Hindlimb muscle (tissue), 1 donor: Measurements from ENCODE around the gene OR2A7. TPM values are rescaled to one million over a fixed set of nuclear protein-coding genes. Genes with fewer than 3 reads are reported as not detected.
"Not testable (repeated sequence)": the region's sequence is repeated elsewhere in the genome, so short reads cannot be mapped to it uniquely, and the experiment has no call there.

Experiments used
- DNase-seq: peaks from one replicate; pipeline ENCODE4 v3.0.0-alpha.2; 2013
- polyA plus RNA-seq: library from polyadenylated mRNA; unstranded; fragments of 120-200 nt; gene quantifications from one replicate; pipeline ENCODE4 v1.2.1, GENCODE V29; 2013; ENCODE audit not compliant: insufficient read length

The OR2A7 gene, protein sequence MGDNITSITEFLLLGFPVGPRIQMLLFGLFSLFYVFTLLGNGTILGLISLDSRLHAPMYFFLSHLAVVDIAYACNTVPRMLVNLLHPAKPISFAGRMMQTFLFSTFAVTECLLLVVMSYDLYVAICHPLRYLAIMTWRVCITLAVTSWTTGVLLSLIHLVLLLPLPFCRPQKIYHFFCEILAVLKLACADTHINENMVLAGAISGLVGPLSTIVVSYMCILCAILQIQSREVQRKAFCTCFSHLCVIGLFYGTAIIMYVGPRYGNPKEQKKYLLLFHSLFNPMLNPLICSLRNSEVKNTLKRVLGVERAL
- polyA plus RNA-seq, result 1.1 TPM

DNA sequence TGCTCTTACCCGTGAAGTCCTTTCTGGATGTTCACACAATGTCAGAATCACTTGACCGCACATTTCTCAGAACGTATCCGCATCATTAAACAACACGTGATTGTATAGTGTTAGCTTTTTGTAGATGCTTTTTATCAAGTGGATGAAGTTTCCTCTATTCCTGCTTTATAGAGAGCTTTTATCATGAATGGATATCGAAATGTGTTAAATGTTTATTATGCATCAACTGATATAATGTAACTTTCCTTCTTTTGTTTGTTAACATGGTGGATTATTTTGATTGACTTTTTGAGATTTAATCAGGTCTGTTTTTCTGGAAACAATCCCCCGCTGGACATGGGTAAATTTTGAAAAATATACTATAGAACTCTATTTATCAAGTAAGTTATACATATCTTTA is at the start of gene OR2A7:
Gene OR2A7 (minus strand): TSS at position 101 of the 400 bp plus-strand sequence. CDS start 5,164 bp downstream, outside the sequence.
- DNase-seq, result not testable (repeated sequence)

DNA sequence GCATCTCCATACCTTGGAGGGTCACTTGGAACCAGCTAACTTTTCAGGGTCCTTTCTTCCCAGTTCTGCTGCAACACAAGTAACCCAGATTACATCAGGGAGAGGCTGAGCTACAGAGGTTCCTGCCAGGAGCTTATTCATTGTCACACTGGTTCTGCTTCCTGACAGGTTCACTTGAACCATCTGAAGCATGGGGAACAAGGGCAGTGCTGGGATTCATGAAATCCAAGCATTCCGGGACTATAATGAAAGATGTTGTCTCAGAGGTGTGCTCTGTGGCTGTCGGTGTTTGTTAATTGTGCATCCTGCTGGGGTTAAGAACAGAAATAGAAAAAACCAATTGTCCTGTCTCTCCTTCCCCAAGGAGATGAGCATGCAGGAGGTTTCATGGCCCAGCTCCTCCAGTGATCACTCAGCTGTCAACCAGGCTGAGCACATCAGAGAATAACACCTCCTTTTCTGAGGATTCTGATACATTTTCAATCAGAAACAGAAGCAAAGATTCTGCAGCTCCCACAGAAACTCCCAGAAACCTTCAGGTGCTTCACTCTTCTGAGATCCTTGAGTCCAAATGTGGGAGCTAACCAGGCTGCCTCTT is 47.4 kb upstream of the OR2A7 start, which contains the start of gene OR2A1:
Gene OR2A1 (plus strand): TSS at position 548 of the 598 bp plus-strand sequence. CDS start 5,706 bp downstream, outside the sequence.
- not testable (repeated sequence) for DNase-seq

DNA sequence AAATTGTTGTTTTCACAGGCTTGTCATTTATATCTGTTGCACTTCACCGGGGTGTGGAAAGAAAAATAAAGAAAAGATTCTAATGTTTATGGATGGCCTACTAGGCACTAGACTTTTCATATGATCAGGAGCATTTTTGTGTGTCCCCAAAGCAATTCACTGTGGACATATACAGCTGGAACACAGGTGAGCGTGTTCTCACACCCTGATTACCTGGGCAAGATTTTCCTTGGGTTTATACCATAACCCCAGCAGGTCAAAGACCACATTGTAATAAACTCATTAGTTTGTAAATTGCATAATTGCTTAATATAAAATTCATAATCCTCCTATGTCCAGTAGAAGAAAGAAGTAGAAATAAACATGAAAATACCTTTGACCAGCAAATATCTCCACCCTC is 46.6 kb upstream of the OR2A7 start:
- not testable (repeated sequence) for DNase-seq

DNA sequence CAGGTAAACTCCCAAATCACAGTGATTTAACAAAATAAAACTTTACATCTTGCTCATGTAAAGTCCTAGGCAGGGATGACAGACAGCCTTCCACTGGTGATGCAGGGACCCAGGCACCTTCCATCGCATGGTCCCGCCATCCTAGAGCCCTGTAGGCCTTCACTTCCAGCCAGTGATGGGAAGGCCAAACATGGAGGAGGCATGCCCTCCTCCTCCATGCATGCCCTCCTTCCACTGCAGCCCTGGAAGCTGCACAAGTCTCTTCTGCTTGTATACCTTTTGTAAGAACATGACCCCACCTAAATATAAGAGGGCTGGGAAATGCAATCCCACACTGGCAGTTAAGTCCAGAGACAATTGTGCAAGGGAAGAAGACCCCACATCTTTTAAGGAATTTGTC is 45.1 kb upstream of the OR2A7 start:
- DNase-seq, result not testable (repeated sequence)

DNA sequence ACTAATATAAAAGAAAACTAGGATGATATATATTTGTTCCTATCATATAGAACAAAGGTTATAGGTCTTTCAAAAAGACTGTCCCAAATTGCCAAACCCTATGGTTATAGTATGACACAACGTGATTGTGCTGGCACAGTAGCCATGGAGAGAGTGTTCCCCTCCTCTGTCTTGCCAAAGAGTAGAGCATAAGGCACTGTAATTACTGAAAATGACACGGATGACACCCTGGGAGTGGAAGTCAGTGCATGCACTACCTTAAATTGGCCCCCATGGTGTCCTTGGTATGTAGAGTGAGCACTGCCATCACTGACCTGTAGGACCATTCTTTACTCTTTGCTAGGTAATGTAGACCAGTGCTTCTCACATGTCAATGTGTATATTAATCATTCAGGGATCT is 40.6 kb upstream of the OR2A7 start:
- DNase-seq, result not testable (repeated sequence)

DNA sequence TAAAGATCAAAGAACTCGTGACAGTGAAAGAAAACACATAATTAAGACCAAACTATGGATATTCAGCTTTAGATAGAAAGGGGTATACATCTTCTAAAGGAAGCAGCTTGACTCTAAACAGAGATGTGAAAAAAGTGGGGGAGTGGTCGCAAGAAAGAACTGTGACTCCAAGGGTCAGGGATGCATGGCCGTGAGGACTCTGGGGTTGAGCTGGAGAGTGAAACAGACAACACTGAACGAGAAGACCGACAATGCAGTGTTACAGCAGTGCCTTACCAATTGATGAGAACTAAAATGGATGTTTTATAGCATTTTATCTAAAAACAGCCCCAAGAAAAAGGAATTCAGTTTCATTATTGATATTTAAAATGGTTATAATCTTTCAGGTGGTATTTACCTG is 39.0 kb upstream of the OR2A7 start:
- DNase-seq, result not testable (repeated sequence)

DNA sequence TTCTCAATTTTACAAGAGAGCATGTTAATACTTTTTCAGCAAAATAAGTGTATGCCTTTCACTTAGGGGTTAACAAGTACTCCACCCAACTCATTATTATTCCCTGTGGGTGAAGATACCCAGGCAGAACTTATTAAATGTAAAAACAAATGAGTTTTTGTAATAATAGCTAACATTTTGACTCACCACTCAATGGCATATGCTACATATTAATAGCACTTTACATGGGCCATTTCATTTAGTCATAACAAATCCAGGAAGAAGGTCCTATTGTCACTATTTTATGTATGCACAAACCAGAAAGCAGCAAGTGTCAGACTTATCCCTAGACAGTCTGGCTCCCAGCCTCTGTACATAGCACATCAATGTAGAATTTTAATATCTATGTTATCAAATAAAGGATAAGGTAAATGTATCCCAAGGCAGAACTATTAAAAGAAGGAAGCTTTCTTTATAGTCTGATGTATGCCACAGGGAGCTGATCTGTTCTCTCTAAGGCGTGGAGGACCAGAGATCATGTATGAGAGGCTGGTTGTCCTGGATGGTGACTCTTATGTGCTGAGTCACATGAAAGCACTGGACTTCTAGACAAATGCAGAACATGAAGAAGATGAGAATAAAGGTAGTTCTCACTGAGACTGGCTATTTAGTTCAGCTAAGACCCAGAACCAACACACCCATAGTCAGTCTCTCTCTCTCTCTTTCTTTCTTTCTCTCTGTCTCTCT is 38.1 kb upstream of the OR2A7 start:
- not testable (repeated sequence) for DNase-seq

DNA sequence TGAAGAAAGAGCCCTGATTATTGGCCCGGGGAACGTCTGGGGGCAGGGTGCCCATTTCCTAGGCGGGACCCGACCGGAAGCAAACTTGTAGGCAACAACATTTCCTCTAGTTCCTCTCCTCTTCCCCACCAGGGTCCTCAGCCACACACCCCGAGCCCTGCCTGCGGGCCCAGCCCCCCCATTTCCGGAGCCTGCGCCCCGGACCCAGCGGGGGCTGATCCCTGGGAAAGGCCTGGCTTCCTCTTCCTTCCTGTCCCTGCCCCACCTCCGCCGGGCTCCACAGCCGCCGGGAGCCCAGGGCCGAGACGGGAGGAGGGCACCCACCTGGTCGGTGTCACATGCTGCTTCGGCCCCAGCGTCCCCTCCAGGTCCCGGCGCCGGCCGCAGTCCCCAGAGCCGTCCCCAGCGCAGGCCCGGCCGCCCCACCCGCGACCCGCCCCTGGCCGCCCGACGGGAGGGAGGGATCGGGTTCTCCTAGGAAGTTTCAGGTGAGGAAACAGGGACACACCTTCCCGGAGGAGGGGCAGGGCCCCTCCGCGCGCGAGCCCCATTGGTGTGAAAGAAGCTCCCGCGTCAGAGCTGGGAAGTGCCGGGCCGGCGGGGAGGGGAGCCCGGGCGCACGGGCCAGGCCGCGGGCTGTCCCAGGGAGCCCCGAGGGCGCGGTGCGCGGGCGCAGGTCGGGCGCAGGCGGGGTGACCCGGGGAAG is 29.4 kb upstream of the OR2A7 start:
- DNase-seq, result not testable (repeated sequence)

DNA sequence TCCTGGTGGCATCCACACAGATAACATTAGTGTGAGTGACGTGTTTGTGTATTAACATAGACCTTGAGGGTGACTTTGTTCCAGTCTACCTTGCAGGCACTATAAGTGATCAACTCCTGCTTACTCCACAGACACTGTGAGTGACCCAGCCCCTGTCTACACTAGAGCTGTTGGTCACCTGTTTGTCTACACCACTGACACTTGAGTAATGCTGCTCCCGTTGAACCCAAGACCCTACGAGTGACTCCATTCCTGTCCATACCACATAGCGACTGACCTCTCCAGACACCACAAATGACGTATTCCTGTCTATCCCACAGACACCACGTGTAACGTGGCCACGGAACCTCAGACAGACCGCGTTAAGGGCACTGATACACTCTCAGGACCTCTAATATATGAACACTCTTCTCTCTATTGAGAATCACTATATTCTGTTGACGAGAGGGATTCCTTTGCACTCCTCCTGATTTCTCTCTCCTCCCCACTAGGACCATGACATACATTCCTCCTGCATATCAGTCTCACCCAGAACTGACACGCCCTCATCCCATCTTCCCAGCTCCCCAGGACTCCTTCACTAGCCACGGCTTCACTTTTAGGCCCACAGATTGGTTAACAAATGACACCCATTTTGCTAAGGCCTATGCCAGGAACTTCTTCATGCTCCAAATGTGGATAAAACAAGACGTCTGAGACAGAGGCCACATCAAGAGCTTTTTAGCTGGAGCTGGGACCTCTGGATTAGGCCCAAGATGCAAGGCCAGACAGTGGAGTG is 28.0 kb upstream of the OR2A7 start:
- DNase-seq, result not testable (repeated sequence)

DNA sequence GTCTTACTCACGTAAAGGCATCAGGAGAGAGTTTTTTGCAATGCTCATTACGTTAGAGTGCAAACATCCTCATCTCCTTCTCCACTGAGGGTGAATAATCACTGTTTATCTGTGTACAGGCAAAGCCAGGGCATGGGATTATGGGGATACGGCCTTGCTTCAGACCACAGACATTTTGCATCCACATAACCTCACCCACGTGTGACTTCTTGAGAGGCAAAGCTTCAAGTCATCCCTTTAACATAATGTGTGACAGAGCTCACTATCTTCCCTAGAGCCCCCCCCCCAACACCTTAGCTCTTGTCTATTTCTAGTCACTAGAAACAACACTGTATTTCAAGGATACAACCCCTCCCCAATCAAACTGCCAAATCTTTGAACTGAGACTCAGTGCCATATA is 27.0 kb upstream of the OR2A7 start:
- DNase-seq, result not testable (repeated sequence)

DNA sequence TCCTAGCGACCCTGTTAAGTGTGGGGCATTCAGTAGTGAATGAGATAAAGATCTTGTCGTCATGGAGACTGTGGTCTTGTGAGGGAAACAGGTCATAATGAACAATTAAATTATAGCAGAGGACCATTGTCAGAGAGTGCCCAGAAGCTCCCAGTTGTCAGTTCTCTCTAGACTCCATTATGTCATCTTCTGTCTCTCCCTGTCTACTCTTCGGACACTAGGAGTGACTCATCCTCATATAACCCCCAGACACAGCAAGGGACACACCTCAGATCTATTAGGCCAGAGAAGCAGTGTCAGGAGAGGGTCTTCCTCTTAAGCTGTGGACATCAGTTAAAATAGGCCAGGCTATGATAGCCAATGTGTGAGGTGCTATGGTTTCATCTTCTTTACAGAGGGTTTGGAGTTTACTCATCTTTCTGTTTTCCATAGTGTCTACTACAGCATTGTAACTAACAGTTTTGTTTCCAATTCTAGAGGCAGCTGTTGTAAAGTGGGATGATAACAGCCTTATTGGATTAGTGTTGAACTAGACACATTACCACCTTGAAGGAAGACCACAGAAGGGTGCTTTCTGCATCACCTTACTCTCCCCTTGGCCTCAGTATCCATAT is 22.7 kb upstream of the OR2A7 start:
- not testable (repeated sequence) for DNase-seq

DNA sequence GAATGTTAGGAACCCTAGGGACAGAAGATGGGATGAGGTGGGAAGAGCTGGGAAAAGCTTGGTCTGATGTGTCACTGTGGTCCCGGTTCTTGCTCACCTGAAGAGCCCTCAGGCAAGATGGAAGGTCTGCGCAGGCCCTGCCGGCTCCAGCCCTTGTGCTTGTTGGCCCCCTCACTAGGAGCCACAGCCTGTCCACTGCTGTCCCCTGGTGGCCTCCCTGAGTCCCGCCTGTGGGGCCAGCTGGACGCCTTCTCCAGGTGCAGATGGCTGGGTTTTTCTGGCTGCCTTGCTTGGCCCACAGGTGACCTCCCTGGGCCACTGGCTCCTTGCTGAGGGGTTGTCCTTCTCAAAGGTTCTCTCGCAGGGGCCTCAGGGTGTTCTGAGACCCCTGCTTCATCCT is 19.1 kb upstream of the OR2A7 start:
- not testable (repeated sequence) for DNase-seq

DNA sequence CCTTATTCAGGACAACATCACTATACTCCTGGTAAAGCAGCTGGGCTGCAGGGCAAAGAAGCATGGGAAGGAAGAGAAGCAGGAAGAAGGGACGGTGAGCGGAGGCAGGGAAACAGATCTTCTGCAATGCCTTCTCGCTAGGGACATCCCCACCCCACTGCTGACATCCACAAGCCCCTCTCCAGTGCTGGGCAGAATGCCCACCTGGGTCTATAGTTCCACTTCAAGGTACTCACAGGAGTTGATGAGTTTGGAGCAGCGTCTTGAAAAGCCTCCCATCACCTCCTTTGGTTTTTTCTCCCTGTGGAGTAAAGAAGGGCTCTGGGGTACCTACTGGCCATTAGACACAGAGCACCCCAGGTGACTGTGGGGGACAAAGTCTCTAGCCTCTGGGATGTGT is 17.9 kb upstream of the OR2A7 start:
- DNase-seq, result not testable (repeated sequence)

DNA sequence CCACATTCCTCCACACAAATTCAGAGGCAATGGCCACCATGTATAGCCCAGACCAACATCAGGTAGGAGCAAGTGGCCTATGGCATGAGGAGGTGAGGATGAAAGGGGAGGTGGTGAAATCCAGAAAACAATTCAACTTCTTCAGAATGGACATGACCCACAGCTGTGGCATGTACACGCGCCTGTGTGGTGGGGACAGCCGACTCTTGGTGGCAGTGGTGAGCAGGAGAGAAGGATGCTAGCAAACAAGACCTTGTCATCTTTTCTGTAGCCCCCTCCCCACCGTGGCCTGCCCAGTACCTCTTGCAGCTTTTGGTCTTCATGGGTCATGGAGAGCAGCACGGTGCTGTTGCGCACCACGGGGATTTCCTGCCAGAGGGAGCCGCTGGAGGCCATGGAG is 17.4 kb upstream of the OR2A7 start:
- DNase-seq, result not testable (repeated sequence)

DNA sequence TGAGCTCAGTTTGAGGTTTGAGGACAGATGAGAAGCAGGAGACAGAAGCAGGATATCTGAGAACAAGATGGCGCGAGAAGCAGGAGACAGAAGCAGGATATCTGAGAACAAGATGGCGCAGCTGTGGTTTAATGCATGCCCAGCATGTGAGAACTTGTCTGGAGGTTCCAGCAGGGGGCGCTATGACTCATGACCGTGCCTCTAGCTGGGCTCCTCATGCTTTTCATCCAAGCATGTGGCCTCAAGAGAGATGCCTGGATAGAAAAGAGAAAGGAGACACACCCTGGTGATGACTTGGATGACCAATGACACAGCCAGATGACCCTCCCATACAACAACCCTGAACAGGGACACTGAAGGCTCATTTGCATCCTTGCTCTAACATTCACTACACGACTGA is 15.4 kb upstream of the OR2A7 start:
- DNase-seq, result not testable (repeated sequence)

DNA sequence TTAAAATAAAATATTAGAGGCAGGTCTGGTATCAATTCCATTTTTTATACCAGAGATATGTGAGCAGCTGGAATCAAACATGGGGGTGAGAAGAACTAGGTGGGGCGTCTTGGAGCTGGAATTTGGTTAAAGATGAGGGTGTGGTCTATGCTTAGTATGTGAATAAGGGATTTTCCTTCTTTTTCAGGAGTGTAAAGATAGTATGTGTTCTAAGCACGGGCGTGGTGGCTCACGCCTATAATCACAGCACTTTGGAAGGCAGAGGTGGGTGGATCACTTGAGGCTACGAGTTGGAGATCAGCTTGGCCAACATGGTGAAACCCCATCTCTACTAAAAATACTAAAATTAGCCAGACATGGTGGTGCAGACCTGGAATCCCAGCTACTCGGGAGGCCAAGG is 10.7 kb upstream of the OR2A7 start:
- DNase-seq, result not testable (repeated sequence)

DNA sequence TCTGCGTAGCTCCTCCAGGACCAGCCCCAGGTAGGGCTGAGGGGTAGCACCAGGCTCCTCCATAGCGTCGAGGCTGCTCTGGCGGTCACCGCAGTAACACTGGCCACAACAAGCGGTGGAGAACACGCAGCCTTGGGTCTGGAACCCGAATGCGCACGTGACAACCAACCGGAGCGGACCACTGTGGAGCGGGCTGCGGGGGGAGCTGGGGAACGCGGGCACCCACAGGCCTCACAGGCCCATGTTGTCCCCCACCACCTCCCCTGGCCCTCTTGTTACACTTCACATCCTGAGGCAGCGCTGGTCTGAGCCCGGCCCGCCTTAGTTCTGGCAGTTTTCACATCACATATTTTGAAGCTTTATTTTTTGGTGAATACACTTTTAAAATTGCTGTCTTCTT is 4.6 kb upstream of the OR2A7 start, which contains the start of gene CTAGE8:
Gene CTAGE8 (minus strand): TSS at position 101 of the 400 bp plus-strand sequence. CDS start 38 bp downstream, at position 63.
- not testable (repeated sequence) for DNase-seq

DNA sequence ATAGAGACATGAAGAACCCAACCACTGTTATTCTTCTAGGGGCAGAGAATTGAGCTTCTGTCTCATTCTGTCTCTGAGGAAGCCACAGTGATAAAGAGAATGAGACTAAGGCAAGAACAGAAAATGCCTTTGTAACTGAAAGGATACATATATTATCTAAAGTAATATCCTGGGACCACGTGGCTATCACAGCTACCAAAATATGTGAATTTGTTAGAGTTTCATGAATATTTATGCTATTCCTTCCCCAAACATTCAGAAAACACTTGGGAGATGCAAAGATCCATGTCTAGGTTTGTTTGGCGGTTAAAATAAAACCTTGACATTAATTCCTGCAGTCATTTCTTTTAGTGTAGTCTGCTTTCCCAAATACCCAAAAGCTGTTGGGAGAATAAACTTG is 2.5 kb downstream of the OR2A7 start:
- DNase-seq, result not testable (repeated sequence)

DNA sequence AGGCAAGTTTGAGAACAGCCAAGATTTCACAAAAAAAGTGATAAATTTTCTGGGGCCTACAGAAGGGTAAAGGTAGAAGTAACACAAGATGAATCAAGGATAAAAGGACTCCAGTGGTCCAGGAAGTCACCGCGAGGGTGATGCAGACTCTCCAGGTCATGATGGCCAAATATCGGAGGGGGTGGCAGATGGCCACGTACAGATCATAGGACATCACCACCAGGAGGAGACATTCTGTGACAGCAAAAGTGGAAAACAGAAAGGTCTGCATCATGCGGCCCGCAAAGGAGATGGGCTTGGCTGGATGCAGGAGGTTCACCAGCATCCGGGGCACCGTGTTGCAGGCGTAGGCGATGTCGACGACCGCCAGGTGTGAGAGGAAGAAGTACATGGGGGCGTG is 5.5 kb downstream of the OR2A7 start:
- not testable (repeated sequence) for DNase-seq

DNA sequence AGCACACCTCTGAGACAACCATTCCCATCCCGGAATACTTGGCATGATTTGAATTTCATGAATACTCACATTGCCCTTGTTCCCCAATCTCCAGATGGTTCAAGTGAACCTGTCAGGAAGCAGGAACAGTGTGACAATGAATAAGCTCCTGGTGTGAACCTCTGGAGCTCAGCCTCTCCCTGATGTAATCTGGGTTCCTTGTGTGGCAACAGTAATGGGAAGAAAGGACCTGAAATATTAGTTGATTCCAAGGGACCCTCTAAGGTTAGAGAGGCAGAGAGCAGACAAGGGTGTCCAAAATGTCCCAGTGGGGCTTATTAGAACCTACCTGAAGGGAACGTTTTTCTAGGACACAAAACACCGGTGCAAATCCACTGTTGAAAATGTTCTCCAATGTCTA is 8.5 kb downstream of the OR2A7 start:
- DNase-seq, result no peak

DNA sequence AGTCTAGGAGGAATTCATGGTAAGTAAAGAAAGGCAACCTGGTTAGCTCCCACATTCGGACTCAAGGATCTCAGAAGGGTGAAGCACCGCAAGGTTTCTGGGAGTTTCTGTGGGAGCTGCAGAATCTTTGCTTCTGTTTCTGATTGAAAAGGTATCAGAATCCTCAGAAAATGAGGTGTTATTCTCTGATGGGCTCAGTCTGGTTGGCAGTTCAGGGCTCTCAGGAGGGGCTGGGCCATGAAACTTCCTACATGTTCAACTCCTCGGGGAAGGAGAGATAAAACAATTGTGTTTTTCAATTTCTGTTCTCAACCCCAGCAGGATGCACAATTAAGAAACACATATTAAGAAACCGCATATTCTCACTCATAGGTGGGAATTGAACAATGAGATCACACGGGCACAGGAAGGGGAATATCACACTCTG is 9.1 kb downstream of the OR2A7 start:
- DNase-seq, result no peak
